Trophoblast cell (in vitro differentiated cells and primary cell): Measurements from ENCODE around the gene CC2D2A.

Experiments used
- DNase-seq, 2 donors: peaks; one replicate each; pipeline ENCODE4 v3.0.0-alpha.2; 2016
- H2AFZ ChIP-seq: 2 replicates; pipeline ENCODE4 v1.6.1; 2013; ENCODE audit warnings: low read length, moderate library complexity, mild to moderate bottlenecking; ENCODE audit not compliant: insufficient read depth, poor library complexity
- H2AK5ac ChIP-seq: 2 replicates; pipeline ENCODE4 v1.6.1; 2013; ENCODE audit warnings: mild to moderate bottlenecking, low read length
- H2BK120ac ChIP-seq: 2 replicates; pipeline ENCODE4 v1.6.1; 2013; ENCODE audit warnings: low read length, mild to moderate bottlenecking, moderate library complexity; ENCODE audit not compliant: insufficient read depth, poor library complexity
- H2BK12ac ChIP-seq: 2 replicates; pipeline ENCODE4 v1.6.1; 2013; ENCODE audit warnings: mild to moderate bottlenecking, low read length, moderate library complexity
- H2BK5ac ChIP-seq: 2 replicates; pipeline ENCODE4 v1.6.1; 2013; ENCODE audit warnings: low read length, low read depth, moderate library complexity, mild to moderate bottlenecking; ENCODE audit not compliant: poor library complexity
- H3K14ac ChIP-seq: 2 replicates; pipeline ENCODE4 v1.6.1; 2013; ENCODE audit warnings: mild to moderate bottlenecking, low read length
- H3K18ac ChIP-seq: 2 replicates; pipeline ENCODE4 v1.6.1; 2013; ENCODE audit warnings: mild to moderate bottlenecking, low read length
- H3K23ac ChIP-seq: 2 replicates; pipeline ENCODE4 v1.6.1; 2013; ENCODE audit warnings: low read length
- H3K27ac ChIP-seq: 2 replicates; pipeline ENCODE4 v1.5.1; 2013; ENCODE audit warnings: low read depth, mild to moderate bottlenecking, inconsistent platforms, low read length, moderate library complexity
- H3K27me3 ChIP-seq: 2 replicates; pipeline ENCODE4 v1.6.1; 2013; ENCODE audit warnings: inconsistent platforms, mild to moderate bottlenecking, low read length, moderate library complexity; ENCODE audit not compliant: insufficient read depth
- H3K36me3 ChIP-seq, 2 experiments: 1 replicate in 1 of 2; 2 replicates in 1 of 2; pipeline ENCODE4 v1.6.1; 2013; ENCODE audit warnings: low read length in 2 of 2, mild to moderate bottlenecking in 2 of 2, moderate library complexity in 1 of 2; ENCODE audit not compliant: insufficient read depth in 2 of 2, control insufficient read depth in 1 of 2
- H3K4ac ChIP-seq: 2 replicates; pipeline ENCODE4 v1.6.1; 2013; ENCODE audit warnings: low read depth, mild to moderate bottlenecking, low read length, moderate library complexity
- H3K4me1 ChIP-seq, 2 experiments: 1 replicate in 1 of 2; 2 replicates in 1 of 2; pipeline ENCODE4 v1.6.1; 2013; ENCODE audit warnings: low read length in 2 of 2, mild to moderate bottlenecking in 2 of 2, moderate library complexity in 1 of 2; ENCODE audit not compliant: insufficient read depth in 2 of 2, control insufficient read depth in 1 of 2
- H3K4me2 ChIP-seq: 2 replicates; pipeline ENCODE4 v1.6.1; 2013; ENCODE audit warnings: inconsistent platforms, mild to moderate bottlenecking, low read length, moderate library complexity
- H3K4me3 ChIP-seq: 2 replicates; pipeline ENCODE4 v1.5.1; 2013; ENCODE audit warnings: mild to moderate bottlenecking, low read depth, low read length, inconsistent platforms
- H3K79me1 ChIP-seq: one replicate; pipeline ENCODE4 v1.6.1; 2013; ENCODE audit warnings: low read length
- H3K79me2 ChIP-seq: 2 replicates; pipeline ENCODE4 v1.6.1; 2013; ENCODE audit warnings: low read length, mild to moderate bottlenecking; ENCODE audit not compliant: control insufficient read depth, insufficient read depth, poor library complexity
- H3K9ac ChIP-seq: 2 replicates; pipeline ENCODE4 v1.6.1; 2013; ENCODE audit warnings: mild to moderate bottlenecking, low read length
- H3K9me3 ChIP-seq: 2 replicates; pipeline ENCODE4 v1.6.1; 2013; ENCODE audit warnings: low read depth, mild to moderate bottlenecking, control low read depth, inconsistent platforms, low read length; ENCODE audit not compliant: insufficient read depth
- H4K12ac ChIP-seq: 2 replicates; pipeline ENCODE4 v1.6.1; 2013; ENCODE audit warnings: low read depth, mild to moderate bottlenecking, low read length, moderate library complexity
- H4K8ac ChIP-seq: 2 replicates; pipeline ENCODE4 v1.6.1; 2013; ENCODE audit warnings: low read depth, mild to moderate bottlenecking, low read length, moderate library complexity
- H4K91ac ChIP-seq: one replicate; pipeline ENCODE4 v1.6.1; 2013; ENCODE audit warnings: low read depth, mild to moderate bottlenecking, low read length, moderate library complexity
- WGBS: extraction: QIAGEN DNeasy Blood & Tissue Kit; methylation state at CpG from one replicate; pipeline ENCODE4 v1.1.7; 2013; ENCODE audit warnings: missing lambda C conversion rate; ENCODE audit not compliant: insufficient read length, insufficient coverage; ENCODE audit errors: extremely low coverage; 5-methylcytosine and 5-hydroxymethylcytosine counted together

CC2D2A gene

GRCh38 chr4:15444276-15444675 is 25.4 kb upstream of the CC2D2A start:
- no peaks in the 10 kb centered on the region for H3K27me3 ChIP-seq
- peak overlapping the region; percentile 78 for H3K14ac ChIP-seq
- peak overlapping the region; percentile 59 for H4K12ac ChIP-seq
- peak overlapping the region; percentile 60 for H3K4ac ChIP-seq
- H3K9ac ChIP-seq = no peak overlapping the region
- H2BK120ac ChIP-seq = peak overlapping the region; percentile 83
- DNase-seq = no peak
- no peaks in the 10 kb centered on the region for H3K79me2 ChIP-seq
- H3K36me3 ChIP-seq = no peaks in the 10 kb centered on the region
- no CpG with 5 or more reads among the region's 7 CpGs for WGBS
- H4K91ac ChIP-seq = peak overlapping the region; percentile 67
- H2BK12ac ChIP-seq = peak overlapping the region; percentile 46
- no peak overlapping the region for H3K18ac ChIP-seq
- peaks cover 4% of the 10 kb centered on the region for H3K79me1 ChIP-seq
- no peak overlapping the region for H3K4me3 ChIP-seq
- H3K4me2 ChIP-seq = no peak overlapping the region
- peak overlapping the region; percentile 60 for H2BK5ac ChIP-seq
- no peak overlapping the region for H3K23ac ChIP-seq
- H3K9me3 ChIP-seq = no peaks in the 10 kb centered on the region
- H4K8ac ChIP-seq = no peak overlapping the region
- peak overlapping the region; percentile 90 for H2AK5ac ChIP-seq
- H3K4me1 ChIP-seq = peaks cover 5% of the 10 kb centered on the region in 2 experiments
- no peak overlapping the region for H3K27ac ChIP-seq
- no peak overlapping the region for H2AFZ ChIP-seq

- Histone ChIP-seq H3K4me2 (no peak overlapping the region), H3K27ac (no peak overlapping the region), H3K79me2 (no peaks in the 10 kb centered on the region), H2AK5ac (no peak overlapping the region), H3K18ac (no peak overlapping the region), H3K14ac (no peak overlapping the region), H2BK120ac (peak overlapping the region; percentile 83), H2BK12ac (no peak overlapping the region), H3K9me3 (no peaks in the 10 kb centered on the region), H4K12ac (no peak overlapping the region), H3K9ac (no peak overlapping the region), H4K91ac (no peak overlapping the region), H3K79me1 (peaks cover 4% of the 10 kb centered on the region), H2AFZ (no peak overlapping the region), H4K8ac (no peak overlapping the region), H3K4ac (no peak overlapping the region), H3K4me3 (no peak overlapping the region), H3K27me3 (no peaks in the 10 kb centered on the region), H3K4me1 (peaks cover 5% of the 10 kb centered on the region in 2 experiments), H2BK5ac (no peak overlapping the region), H3K23ac (no peak overlapping the region), H3K36me3 (no peaks in the 10 kb centered on the region)
- no CpG with 5 or more reads among the region's 4 CpGs for WGBS
- DNase-seq = peak; percentile 65 to 90
Measured at GRCh38 chr4:15444879-15445547, 24.7 kb upstream of the CC2D2A start.

GRCh38 chr4:15451181-15451865 is 18.4 kb upstream of the CC2D2A start:
- Histone ChIP-seq H3K79me1 (peaks cover 2% of the 10 kb centered on the region), H3K4me1 (peaks cover 9 to 12% of the 10 kb centered on the region in 2 experiments), H3K18ac (no peak overlapping the region), H2BK120ac (peak overlapping the region; percentile 4), H3K14ac (no peak overlapping the region), H2BK5ac (no peak overlapping the region), H3K27ac (peak overlapping the region; percentile 54), H3K27me3 (no peaks in the 10 kb centered on the region), H3K36me3 (peaks cover 0 to 2% of the 10 kb centered on the region in 2 experiments), H4K12ac (no peak overlapping the region), H4K8ac (no peak overlapping the region), H3K9me3 (no peaks in the 10 kb centered on the region), H3K4me3 (no peak overlapping the region), H2AK5ac (no peak overlapping the region), H3K79me2 (no peaks in the 10 kb centered on the region), H3K23ac (no peak overlapping the region), H3K4me2 (no peak overlapping the region), H4K91ac (no peak overlapping the region), H3K9ac (no peak overlapping the region), H2BK12ac (no peak overlapping the region), H2AFZ (no peak overlapping the region), H3K4ac (no peak overlapping the region)
- DNase-seq = no peak
- WGBS = no CpG with 5 or more reads among the region's 1 CpG

GRCh38 chr4:15451866-15452765 is 17.6 kb upstream of the CC2D2A start:
- H4K91ac ChIP-seq = no peak overlapping the region
- no CpG with 5 or more reads among the region's 4 CpGs for WGBS
- H3K9ac ChIP-seq = no peak overlapping the region

More at GRCh38 chr4:15451866-15452765, 17.6 kb upstream of the CC2D2A start:
- Histone ChIP-seq H3K18ac (no peak overlapping the region), H2BK120ac (peak overlapping the region; percentile 72), H3K4me1 (peaks cover 9 to 12% of the 10 kb centered on the region in 2 experiments), H2BK12ac (peak overlapping the region; percentile 63), H2AK5ac (no peak overlapping the region), H2BK5ac (peak overlapping the region; percentile 54), H4K8ac (no peak overlapping the region), H4K12ac (no peak overlapping the region), H3K23ac (no peak overlapping the region), H3K9me3 (no peaks in the 10 kb centered on the region), H3K79me2 (no peaks in the 10 kb centered on the region), H3K79me1 (peaks cover 2% of the 10 kb centered on the region), H3K27me3 (no peaks in the 10 kb centered on the region), H3K4me2 (no peak overlapping the region), H3K4me3 (no peak overlapping the region), H3K36me3 (peaks cover 0 to 2% of the 10 kb centered on the region in 2 experiments), H3K4ac (no peak overlapping the region), H3K14ac (no peak overlapping the region), H3K27ac (peak overlapping the region; percentile 54), H2AFZ (no peak overlapping the region)
- DNase-seq = peak; percentile 58 to 82
